C4-2B (cell line): ENCODE data around the gene PRR23E.

Source experiments
- H3K27ac ChIP-seq: fragments of 450-650 bp; 2 replicates; pipeline ENCODE4 v1.5.1; 2017
- ZFX ChIP-seq: fragments of 450-650 bp; IDR thresholded peaks from 2 replicates; pipeline ENCODE4 v1.6.1; 2017
- TF ChIP-seq, protein P1 (sequence below): fragments of 450-650 bp; conservative IDR thresholded peaks from 2 replicates; pipeline ENCODE4 v1.5.1; 2017; ENCODE audit warnings: mild to moderate bottlenecking

Gene PRR23E

DNA sequence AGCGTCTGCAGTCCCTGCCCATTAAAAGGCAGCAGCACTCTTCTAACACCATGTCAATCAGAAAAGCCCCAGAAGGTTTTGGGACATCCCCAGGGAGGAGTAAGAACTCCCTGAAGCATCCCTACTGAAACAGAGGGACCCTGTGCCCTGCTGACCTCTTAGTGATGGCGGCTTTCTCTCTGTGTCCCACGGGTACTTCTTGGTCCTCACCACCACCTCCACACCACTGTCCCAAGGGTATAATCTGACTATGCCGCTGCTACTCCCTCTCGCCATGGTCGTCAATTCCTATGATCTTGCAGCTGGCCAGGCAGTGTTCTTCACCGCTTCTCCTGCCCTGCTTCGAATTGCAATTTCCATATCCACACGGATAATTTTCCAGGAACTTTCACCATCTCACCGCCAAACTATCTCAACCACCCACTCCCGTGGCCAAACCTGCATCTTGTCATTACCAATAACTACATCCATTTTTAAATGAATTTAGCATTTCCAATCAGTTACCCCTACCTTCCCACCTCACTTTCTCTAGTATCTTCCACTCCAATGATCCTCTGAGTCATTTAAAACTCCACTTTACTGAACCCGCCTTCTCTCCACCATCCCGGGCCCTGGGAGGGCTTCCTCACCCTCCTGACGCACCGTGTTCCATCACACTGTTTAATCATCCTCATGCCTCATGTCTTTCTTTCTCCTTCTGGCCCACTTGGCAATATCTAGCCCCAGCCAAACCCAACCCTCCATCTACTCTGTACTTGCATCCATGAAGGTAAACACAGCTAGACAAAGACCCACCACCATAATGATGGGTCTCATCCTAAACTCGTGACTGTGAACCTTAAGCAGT, 23.7 kb downstream of the PRR23E start:
- no peak for TF ChIP-seq ZFX
- TF ChIP-seq, protein P1, sequence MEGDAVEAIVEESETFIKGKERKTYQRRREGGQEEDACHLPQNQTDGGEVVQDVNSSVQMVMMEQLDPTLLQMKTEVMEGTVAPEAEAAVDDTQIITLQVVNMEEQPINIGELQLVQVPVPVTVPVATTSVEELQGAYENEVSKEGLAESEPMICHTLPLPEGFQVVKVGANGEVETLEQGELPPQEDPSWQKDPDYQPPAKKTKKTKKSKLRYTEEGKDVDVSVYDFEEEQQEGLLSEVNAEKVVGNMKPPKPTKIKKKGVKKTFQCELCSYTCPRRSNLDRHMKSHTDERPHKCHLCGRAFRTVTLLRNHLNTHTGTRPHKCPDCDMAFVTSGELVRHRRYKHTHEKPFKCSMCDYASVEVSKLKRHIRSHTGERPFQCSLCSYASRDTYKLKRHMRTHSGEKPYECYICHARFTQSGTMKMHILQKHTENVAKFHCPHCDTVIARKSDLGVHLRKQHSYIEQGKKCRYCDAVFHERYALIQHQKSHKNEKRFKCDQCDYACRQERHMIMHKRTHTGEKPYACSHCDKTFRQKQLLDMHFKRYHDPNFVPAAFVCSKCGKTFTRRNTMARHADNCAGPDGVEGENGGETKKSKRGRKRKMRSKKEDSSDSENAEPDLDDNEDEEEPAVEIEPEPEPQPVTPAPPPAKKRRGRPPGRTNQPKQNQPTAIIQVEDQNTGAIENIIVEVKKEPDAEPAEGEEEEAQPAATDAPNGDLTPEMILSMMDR = no peak
- no peak overlapping the region for H3K27ac ChIP-seq

DNA sequence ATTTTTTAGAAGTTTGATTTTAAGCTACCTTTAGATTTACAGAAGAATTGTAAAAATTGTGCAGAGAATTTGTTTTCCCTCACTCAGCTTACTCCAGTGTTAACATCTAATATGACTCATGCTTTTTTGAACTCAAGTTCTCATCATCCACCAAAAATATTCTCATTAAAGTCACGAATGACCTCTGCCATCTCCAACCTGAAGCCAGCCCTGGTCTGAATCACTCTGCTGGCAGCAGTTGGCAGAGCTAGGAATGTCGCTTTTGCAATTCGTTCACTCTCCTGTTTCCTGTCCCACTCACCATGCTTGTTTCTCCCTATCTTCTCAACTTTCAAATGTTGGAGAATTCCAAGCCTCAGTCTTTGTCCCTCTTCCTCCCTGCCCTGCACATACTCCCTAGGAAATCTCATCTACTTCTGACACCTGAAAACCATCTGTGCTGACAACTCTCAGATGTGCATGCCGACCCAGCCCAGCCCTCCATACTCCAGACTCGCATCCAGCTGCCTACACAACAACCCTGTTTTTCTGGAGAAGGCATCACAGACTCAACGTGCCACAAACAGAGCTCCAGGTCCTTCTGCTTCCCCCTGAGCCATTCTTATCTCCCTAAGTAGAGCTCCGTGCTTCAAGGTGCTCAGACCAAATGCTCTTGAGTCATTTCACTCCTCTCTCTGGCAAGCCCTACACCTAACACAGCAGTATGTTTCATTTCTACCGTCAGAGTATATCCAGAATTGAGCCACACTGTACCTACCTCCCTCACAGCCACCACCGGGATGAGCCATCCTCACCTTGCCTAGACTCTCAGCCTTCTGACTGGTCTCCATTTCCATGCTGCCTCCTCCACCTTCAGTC, 24.9 kb downstream of the PRR23E start:
- TF ChIP-seq ZFX = no peak
- TF ChIP-seq, protein P1 = no peak
- H3K27ac ChIP-seq = no peak overlapping the region

DNA sequence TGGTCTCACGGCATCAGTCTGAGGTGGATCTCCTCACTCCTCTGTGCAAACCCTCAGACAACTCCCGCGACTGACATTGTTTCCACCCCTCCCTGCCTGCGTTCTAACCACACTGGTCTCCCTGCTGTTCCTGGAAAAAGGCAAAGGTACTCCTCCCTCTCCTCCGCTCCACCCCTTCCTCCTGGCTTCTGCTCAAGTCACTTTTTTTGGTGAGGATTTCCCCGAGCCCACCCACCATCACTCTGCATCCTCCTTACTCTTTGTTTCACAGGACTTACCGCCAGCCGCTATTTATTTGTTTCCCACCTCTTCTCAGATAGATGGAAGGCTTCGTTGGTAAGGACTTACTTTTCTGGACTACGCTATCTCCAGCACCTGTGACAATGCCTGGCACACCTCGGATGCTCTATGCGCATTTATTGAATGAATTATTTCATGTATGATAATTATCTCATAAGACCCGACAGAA, 25.6 kb downstream of the PRR23E start:
- H3K27ac ChIP-seq = no peak overlapping the region
- TF ChIP-seq, protein P1 = no peak
- TF ChIP-seq ZFX = no peak

DNA sequence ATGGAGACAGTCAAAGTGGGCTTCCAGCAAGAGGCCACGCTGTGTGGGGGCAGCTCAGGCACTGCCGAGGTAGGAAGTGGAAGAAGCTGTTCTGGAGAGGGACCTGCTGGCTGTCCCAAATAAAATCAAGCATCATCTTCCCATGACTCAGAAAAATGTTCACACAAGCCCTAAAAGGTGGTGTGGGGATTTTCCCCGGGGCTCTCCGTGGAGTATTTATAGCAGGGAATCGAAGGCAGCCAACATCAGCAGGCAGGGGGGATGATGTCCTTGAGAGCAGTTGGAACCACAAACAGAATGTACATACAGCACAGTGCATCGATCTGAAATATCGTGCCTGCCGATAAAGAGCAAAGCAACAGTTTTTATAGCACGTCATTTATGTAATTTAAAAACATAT, 27.6 kb downstream of the PRR23E start:
- H3K27ac ChIP-seq = no peak overlapping the region
- TF ChIP-seq ZFX = no peak
- TF ChIP-seq, protein P1 = no peak

DNA sequence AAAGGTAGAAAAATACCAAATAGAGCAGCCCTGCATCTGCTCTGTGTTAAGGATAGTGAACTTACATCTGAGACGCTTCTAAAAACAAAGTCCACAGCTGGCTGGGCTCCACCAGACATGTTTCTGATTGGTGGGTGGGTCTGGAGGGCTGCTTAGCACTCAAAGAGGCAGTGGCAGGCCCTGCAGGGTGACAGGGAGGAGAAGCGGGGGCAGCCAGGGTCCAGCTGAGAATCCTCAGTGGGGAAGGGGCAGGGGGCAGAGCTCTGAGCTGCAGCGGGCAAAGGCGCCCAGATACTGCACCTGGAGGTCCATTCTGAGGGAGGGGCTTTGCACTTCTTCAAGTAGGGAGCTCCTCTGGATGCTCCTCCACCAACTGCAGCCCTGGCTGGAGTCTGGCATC, 28.1 kb downstream of the PRR23E start:
- H3K27ac ChIP-seq = no peak overlapping the region
- TF ChIP-seq, protein P1 = no peak
- no peak for TF ChIP-seq ZFX

DNA sequence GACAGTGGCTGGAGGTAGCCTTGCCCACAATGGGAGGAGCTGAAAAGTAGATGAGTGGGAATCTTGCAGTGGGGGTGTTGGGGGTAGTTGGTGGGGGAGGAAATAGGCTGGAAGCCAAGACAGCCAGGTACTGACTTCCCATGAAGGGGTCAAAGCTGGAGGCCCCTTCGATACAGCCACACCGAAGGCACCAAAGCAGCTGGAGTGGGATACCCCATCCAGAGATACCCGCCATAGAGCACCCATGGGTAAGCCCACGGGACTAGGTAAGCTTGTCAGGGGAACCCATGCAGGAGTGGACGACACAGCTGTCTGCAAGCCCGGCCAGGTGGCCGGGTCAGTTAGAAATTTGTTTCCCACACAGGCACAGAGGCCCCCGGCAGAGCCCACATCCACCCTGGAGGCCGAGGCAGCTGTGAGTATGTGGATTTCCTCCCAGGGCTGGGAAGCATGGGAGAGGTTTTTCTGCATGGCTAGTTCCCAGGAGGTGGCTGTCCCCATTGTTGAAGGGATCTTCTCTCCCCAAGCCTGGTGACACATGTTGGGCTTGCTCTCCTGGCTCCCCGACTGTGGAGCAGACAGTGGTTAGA, 28.6 kb downstream of the PRR23E start:
- TF ChIP-seq, protein P1 = no peak
- no peak overlapping the region for H3K27ac ChIP-seq
